Transverse colon (tissue), 4 donors: ENCODE measurements around the gene CDKAL1. TPM values are rescaled to one million over a fixed set of nuclear protein-coding genes. Genes with fewer than 3 reads are reported as not detected.

Experiments used
- DNase-seq: peaks from one replicate; pipeline ENCODE4 v3.0.0-alpha.2; 2019
- H3K27ac ChIP-seq, 4 donors: fragments of 200-600 bp; sonication (generic); 2 replicates each; pipeline ENCODE4 v1.5.1; 2016 to 2018; ENCODE audit warnings: inconsistent platforms in 4 of 4
- H3K27me3 ChIP-seq: fragments of 200-600 bp; sonication (generic); 2 replicates; pipeline ENCODE4 v1.5.1; 2017; ENCODE audit warnings: inconsistent platforms
- H3K36me3 ChIP-seq, 4 donors: fragments of 200-600 bp; sonication (generic); 2 replicates each; pipeline ENCODE4 v1.5.1; 2017 to 2019; ENCODE audit warnings: inconsistent platforms in 4 of 4
- H3K4me1 ChIP-seq, 4 donors: fragments of 200-600 bp; sonication (generic); 2 replicates each; pipeline ENCODE4 v1.5.1; 2017 to 2020; ENCODE audit warnings: inconsistent platforms in 4 of 4
- H3K4me3 ChIP-seq, 4 donors: fragments of 200-600 bp; sonication (generic); 1 replicate in 1 of 4; 2 replicates in 3 of 4; pipeline versions ENCODE4 v1.5.1 to v1.6.1; 2017 to 2019; ENCODE audit warnings: inconsistent platforms in 4 of 4
- H3K9me3 ChIP-seq, 2 donors: fragments of 200-600 bp; sonication (generic); 2 replicates each; pipeline ENCODE4 v1.5.1; 2017 to 2019; ENCODE audit warnings: inconsistent platforms in 2 of 2
- CTCF ChIP-seq, 5 experiments: fragments of 200-600 bp in 3 of 5; fragments of 450-650 bp in 2 of 5; sonication (generic) in 3 of 5; IDR thresholded peaks; 1 replicate in 2 of 5; 2 replicates in 3 of 5; pipeline ENCODE4 v1.5.1; 2016 to 2017; ENCODE audit warnings: antibody characterized with exemption in 5 of 5, inconsistent platforms in 3 of 5, mild to moderate bottlenecking in 2 of 5, moderate library complexity in 1 of 5
- EP300 ChIP-seq: sonication (generic); formaldehyde crosslinking; IDR thresholded peaks from one replicate; pipeline ENCODE4 v1.6.1; 2017; ENCODE audit warnings: antibody characterized with exemption, low read depth
- POLR2A ChIP-seq: fragments of 450-650 bp; IDR thresholded peaks from one replicate; pipeline ENCODE4 v1.6.1; 2016; ENCODE audit warnings: antibody characterized with exemption, mild to moderate bottlenecking, moderate library complexity
- POLR2AphosphoS5 ChIP-seq, 3 donors: sonication (generic); formaldehyde crosslinking; IDR thresholded peaks; one replicate each; pipeline ENCODE4 v1.6.1; 2016; ENCODE audit warnings: antibody characterized with exemption in 3 of 3
- WGBS, 2 donors: methylation state at CpG; one replicate each; pipeline ENCODE4 v1.1.5; 2018; ENCODE audit warnings: low coverage in 1 of 2; 5-methylcytosine and 5-hydroxymethylcytosine counted together
- in situ Hi-C, 4 donors: fragments of 200-750 bp; cut with MboI; loops; one replicate each; pipeline versions ENCODE4 v1.15.0 to v1.15.1; 2017; ENCODE audit warnings: low sequenced_read_pairs in 3 of 4, low pct_ligation_motif_present in 1 of 4, low pct_unique_long_range_greater_than_20kb in 1 of 4
- intact Hi-C: fragments of 100-400 bp; cut with DNase I; formaldehyde crosslinking; loops from one replicate; pipeline ENCODE4 v1.15.1; 2023; ENCODE audit warnings: low total_unique reads
- total RNA-seq, 4 donors: library from RNA; depleted of rRNA; stranded (reverse); fragments of >200 nt; gene quantifications; one replicate each; pipeline ENCODE4 v1.1.0, GENCODE V29; 2016

Gene CDKAL1
- total RNA-seq, 4 donors from 2014 or later: 4.8 to 21.7 (median 12.5) TPM

GRCh38 chr6:20778912-20779311, 244.7 kb downstream of the CDKAL1 start:
- intact Hi-C loops: no loop called here
- Histone ChIP-seq H3K27ac (no peak overlapping the region), H3K27me3 (no peaks in the 10 kb centered on the region), H3K9me3 (no peaks in the 10 kb centered on the region), H3K4me1 (no peaks in the 10 kb centered on the region), H3K4me3 (no peak overlapping the region), H3K36me3 (peaks cover 0 to 14% (median 0%) of the 10 kb centered on the region in 4 donors)
- no peak for DNase-seq
- WGBS, 2 donors: 88 to 96% methylated on average over 6 of the region's 6 CpGs
- in situ Hi-C loops: no loop called here
- TF ChIP-seq CTCF (IDR thresholded peaks at IDR 0.05): no peak
- TF ChIP-seq POLR2A: no peak
- no peak for TF ChIP-seq EP300
- TF ChIP-seq POLR2AphosphoS5 (IDR thresholded peaks at IDR 0.05): no peak

- TF ChIP-seq POLR2AphosphoS5 (IDR thresholded peaks at IDR 0.05) (no peak), POLR2A (no peak)
- intact Hi-C loops: loop anchor here (10.0 kb wide), 1 partner anchor 796 kb away; no protein-coding TSS in a partner anchor
- H3K27ac ChIP-seq: no peak overlapping the region
- DNase-seq: no peak
- H3K27me3 ChIP-seq: no peaks in the 10 kb centered on the region
- H3K4me3 ChIP-seq: no peak overlapping the region
- H3K9me3 ChIP-seq: no peaks in the 10 kb centered on the region
- no peaks in the 10 kb centered on the region for H3K4me1 ChIP-seq
- no peaks in the 10 kb centered on the region for H3K36me3 ChIP-seq
- in situ Hi-C loops: no loop called here
- WGBS, 2 donors: 93 to 94% methylated on average over 3 of the region's 3 CpGs
These were observed 254.9 kb downstream of the CDKAL1 start for GRCh38 chr6:20789162-20789561.

- H3K9me3 ChIP-seq: no peaks in the 10 kb centered on the region
- in situ Hi-C loops: no loop called here
- H3K4me1 ChIP-seq: no peaks in the 10 kb centered on the region
- no peak overlapping the region for H3K4me3 ChIP-seq
- intact Hi-C loops: no loop called here
- no peak for DNase-seq
- no peaks in the 10 kb centered on the region for H3K36me3 ChIP-seq
- H3K27me3 ChIP-seq: no peaks in the 10 kb centered on the region
- 92 to 100% methylated on average over 2 to 9 of the region's 9 CpGs for WGBS, 2 donors
- H3K27ac ChIP-seq: no peak overlapping the region
- no peak for TF ChIP-seq POLR2A
- TF ChIP-seq POLR2AphosphoS5 (IDR thresholded peaks at IDR 0.05): no peak
- TF ChIP-seq EP300: no peak
These were observed 256.0 kb downstream of the CDKAL1 start for GRCh38 chr6:20790032-20790791.

- 80 to 81% methylated on average over 4 of the region's 4 CpGs for WGBS, 2 donors
- in situ Hi-C loops (no loop called here), intact Hi-C loops (no loop called here)
- no peaks in the 10 kb centered on the region for H3K4me1 ChIP-seq
- no peak overlapping the region for H3K4me3 ChIP-seq
- H3K36me3 ChIP-seq: no peaks in the 10 kb centered on the region
- no peaks in the 10 kb centered on the region for H3K9me3 ChIP-seq
- TF ChIP-seq EP300 (no peak), POLR2AphosphoS5 (IDR thresholded peaks at IDR 0.05) (no peak), CTCF (IDR thresholded peaks at IDR 0.05) (no peak), POLR2A (no peak)
- no peaks in the 10 kb centered on the region for H3K27me3 ChIP-seq
- no peak overlapping the region for H3K27ac ChIP-seq
- DNase-seq: no peak
These were observed 256.8 kb downstream of the CDKAL1 start for GRCh38 chr6:20791074-20791473.

GRCh38 chr6:20791944-20792343, 257.7 kb downstream of the CDKAL1 start:
- H3K27ac ChIP-seq: no peak overlapping the region
- no peaks in the 10 kb centered on the region for H3K27me3 ChIP-seq
- no peak overlapping the region for H3K4me3 ChIP-seq
- H3K9me3 ChIP-seq: no peaks in the 10 kb centered on the region
- intact Hi-C loops: no loop called here
- 75% methylated on average over 2 of the region's 2 CpGs for WGBS, 2 donors
- TF ChIP-seq EP300 (no peak), POLR2A (no peak), POLR2AphosphoS5 (IDR thresholded peaks at IDR 0.05) (no peak), CTCF (IDR thresholded peaks at IDR 0.05) (no peak)
- H3K36me3 ChIP-seq: no peaks in the 10 kb centered on the region
- H3K4me1 ChIP-seq: no peaks in the 10 kb centered on the region
- in situ Hi-C loops: no loop called here
- no peak for DNase-seq
